Stimulated activated naive CD8-positive, alpha-beta T cell treated with anti-CD3 and anti-CD28 coated beads, Interleukin-15, Interleukin-2, amounts not matched to agents 100 ng/mL and 50 ng/mL, for 24 hours (primary cell): ENCODE data around the gene NNT.
"Not testable (repeated sequence)": the region's sequence is repeated elsewhere in the genome, so short reads cannot be mapped to it uniquely, and the experiment has no call there.

Source experiments
- H3K27ac Mint-ChIP-seq: one replicate; pipeline ENCODE4 v1.8.0; 2021; ENCODE audit warnings: mild to moderate bottlenecking, mixed read lengths
- H3K27me3 Mint-ChIP-seq: one replicate; pipeline ENCODE4 v1.8.0; 2021; ENCODE audit warnings: mixed read lengths
- H3K36me3 Mint-ChIP-seq: one replicate; pipeline ENCODE4 v1.8.0; 2021; ENCODE audit warnings: low read depth, mixed read lengths
- H3K4me1 Mint-ChIP-seq: one replicate; pipeline ENCODE4 v1.8.0; 2021; ENCODE audit warnings: low read depth, mixed read lengths
- H3K4me3 Mint-ChIP-seq: one replicate; pipeline ENCODE4 v1.8.0; 2021; ENCODE audit warnings: mild to moderate bottlenecking, mixed read lengths
- H3K9me3 Mint-ChIP-seq: one replicate; pipeline ENCODE4 v1.8.0; 2021; ENCODE audit warnings: mixed read lengths

NNT gene

DNA sequence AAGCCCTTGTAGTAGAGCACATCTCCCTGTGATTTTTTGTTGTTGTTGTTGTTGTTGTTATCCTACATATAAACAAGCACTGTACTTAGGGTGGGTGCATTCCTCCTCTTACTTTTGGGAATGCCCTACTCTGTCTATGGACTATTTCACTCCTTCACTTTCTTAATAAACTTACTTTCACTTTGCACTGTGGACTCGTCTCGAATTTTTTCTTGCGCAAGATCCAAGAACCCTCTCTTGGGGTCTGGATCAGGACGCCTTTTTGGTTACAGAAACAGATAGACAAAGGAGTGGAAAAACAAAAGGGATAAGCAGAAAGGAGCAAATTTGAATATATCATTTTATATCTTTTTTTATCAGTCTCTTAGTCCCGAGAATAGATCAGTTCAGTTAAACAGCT lies 31.7 kb upstream of the NNT start:
- Mint-ChIP-seq H3K9me3 (no peaks in the 10 kb centered on the region), H3K4me1 (no peaks in the 10 kb centered on the region), H3K27me3 (no peaks in the 10 kb centered on the region), H3K4me3 (no peak overlapping the region), H3K27ac (no peak overlapping the region), H3K36me3 (peaks cover 12% of the 10 kb centered on the region)

DNA sequence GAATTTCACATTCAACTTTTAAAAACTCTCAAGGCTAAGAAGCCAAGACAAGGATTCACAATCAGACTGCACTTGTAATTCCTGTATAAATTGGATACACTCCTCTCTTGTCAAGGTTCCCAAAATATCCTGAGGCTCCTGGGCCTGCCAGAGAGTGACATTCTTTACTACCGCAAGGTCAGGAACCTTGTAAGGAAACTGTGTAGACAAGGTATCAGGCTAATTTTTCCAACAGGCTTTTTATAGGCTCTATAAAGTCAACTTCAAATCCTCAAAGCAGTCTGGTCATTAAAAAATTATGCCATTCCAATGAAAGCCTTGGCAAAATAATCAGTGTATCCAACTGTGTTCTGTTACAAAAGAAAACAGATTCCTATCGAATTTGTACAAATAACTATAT lies 30.6 kb upstream of the NNT start:
- no peak overlapping the region for H3K27ac Mint-ChIP-seq
- no peaks in the 10 kb centered on the region for H3K27me3 Mint-ChIP-seq
- H3K4me1 Mint-ChIP-seq = no peaks in the 10 kb centered on the region
- H3K4me3 Mint-ChIP-seq = no peak overlapping the region
- no peaks in the 10 kb centered on the region for H3K9me3 Mint-ChIP-seq
- peaks cover 14% of the 10 kb centered on the region for H3K36me3 Mint-ChIP-seq

- Mint-ChIP-seq H3K4me3 (no peak overlapping the region), H3K9me3 (no peaks in the 10 kb centered on the region), H3K27ac (no peak overlapping the region), H3K36me3 (peaks cover 14% of the 10 kb centered on the region), H3K27me3 (no peaks in the 10 kb centered on the region), H3K4me1 (no peaks in the 10 kb centered on the region)
Measured at GRCh38 chr5:43573058-43573457, 29.9 kb upstream of the NNT start.

GRCh38 chr5:43580402-43581210 lies 22.4 kb upstream of the NNT start:
- peaks cover 18% of the 10 kb centered on the region for H3K36me3 Mint-ChIP-seq
- H3K27ac Mint-ChIP-seq, H3K27me3 Mint-ChIP-seq, H3K4me3 Mint-ChIP-seq, H3K4me1 Mint-ChIP-seq, H3K9me3 Mint-ChIP-seq: not testable (repeated sequence)

DNA sequence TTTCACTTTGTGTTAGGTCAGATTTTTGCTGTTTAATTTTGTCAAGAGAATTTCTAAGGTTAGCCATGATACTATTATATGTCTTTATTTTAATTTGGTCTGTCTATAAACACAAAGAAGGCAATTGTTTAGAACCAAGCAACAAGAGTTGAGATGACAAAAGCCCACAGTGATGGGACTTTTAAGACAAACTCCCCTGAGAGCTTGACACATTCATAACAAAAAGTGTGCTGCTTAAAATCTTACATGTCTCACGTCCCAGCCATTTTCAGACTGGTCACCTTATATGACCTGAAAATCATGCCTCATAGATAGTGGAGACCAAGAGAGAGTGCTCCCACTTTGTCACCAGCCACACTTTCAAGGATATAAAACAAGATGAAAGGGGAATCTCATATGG lies 21.6 kb upstream of the NNT start:
- H3K36me3 Mint-ChIP-seq = peaks cover 12% of the 10 kb centered on the region
- no peak overlapping the region for H3K4me3 Mint-ChIP-seq
- no peaks in the 10 kb centered on the region for H3K9me3 Mint-ChIP-seq
- no peaks in the 10 kb centered on the region for H3K4me1 Mint-ChIP-seq
- H3K27ac Mint-ChIP-seq = no peak overlapping the region
- H3K27me3 Mint-ChIP-seq = no peaks in the 10 kb centered on the region

DNA sequence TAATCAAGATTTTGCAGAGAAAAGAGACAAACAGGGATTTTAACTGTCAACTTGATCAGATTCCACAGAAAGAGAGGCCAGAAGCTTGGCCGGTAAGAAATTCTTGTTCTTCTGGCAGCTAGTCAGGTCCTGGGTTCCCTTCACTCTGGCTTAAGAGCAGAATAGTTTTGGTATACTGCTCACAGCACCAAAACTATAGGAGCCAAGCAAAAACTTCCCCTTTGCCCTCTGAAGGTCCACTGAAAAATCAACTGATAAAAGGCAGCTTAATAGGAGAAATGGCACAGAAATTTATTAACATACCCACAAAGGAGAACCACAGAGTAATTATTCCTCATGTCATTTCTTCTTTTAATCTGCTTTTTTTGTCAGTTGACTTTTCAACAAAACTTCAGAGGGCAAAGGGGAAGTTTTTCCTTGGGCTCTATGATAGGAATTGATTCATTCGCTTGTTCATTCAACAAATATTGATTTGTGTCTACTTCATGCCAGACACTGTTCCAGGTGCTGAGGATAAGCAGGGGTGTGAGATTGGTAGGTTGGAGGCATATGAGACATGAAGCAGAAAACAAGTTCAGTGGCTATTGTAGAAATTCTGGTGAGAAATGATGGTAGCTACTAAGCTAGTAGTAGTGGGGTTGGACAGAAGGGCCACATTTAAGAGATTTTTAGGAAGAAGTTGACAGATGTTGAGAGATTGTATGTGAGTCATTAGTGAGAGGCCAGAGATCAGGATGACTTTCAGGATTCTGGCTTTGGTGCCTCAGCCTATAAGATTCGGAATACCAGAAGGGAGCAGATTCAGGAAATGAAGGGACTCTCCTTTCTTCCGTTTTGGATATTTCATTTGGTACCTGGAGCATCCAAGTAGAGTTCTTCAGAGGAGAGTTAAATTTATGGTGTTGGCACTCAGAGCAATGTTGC lies 20.6 kb upstream of the NNT start:
- Mint-ChIP-seq H3K4me3 (no peak overlapping the region), H3K36me3 (peaks cover 15% of the 10 kb centered on the region), H3K27ac (no peak overlapping the region), H3K4me1 (no peaks in the 10 kb centered on the region), H3K27me3 (no peaks in the 10 kb centered on the region), H3K9me3 (no peaks in the 10 kb centered on the region)

DNA sequence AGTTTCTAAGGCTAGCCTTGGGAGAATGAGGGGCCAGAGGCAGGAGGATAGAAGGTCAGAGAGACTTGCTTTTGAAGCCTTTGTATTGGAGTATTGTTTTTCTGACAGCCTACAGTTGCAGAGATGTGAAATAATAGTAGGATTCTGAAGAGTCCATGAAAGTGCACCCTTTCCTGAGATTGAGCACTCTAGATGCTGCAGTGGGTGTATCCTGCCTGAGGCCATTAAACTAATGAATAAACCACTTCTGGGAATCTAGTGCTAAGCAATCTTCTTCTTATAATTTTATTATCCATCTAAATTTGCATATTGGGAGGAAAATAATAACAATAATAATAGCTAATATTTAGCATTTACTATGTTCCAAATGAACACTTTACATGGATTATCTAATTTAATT lies 19.3 kb upstream of the NNT start:
- H3K27me3 Mint-ChIP-seq = no peaks in the 10 kb centered on the region
- H3K27ac Mint-ChIP-seq = no peak overlapping the region
- peaks cover 15% of the 10 kb centered on the region for H3K36me3 Mint-ChIP-seq
- H3K4me3 Mint-ChIP-seq = no peak overlapping the region
- no peaks in the 10 kb centered on the region for H3K4me1 Mint-ChIP-seq
- H3K9me3 Mint-ChIP-seq = no peaks in the 10 kb centered on the region

DNA sequence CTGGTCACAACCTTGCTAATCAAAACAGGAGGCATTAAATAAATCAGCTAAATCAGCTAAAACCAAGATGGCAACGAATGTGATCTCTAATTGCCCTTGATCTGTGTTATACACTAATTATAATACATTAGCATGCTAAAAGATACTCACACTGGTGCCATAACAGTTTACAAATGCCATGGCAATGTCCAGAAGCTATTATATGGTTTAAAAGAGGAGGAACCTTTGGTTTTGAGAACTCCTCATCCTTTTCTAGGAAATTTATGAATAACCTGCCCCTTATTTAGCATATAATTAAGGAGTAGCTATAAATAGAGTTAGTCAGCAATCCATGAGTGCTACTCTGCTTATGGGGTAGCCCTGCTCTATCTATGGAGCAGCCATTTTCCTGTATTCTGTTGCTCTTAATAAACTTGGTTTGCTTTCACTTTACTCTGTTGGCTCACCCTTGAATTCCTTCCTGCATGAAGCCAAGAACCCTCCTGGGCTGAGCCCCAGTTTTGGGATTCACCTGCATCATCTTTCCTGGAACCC lies 18.7 kb upstream of the NNT start:
- no peaks in the 10 kb centered on the region for H3K27me3 Mint-ChIP-seq
- H3K27ac Mint-ChIP-seq = no peak overlapping the region
- H3K9me3 Mint-ChIP-seq = no peaks in the 10 kb centered on the region
- no peak overlapping the region for H3K4me3 Mint-ChIP-seq
- H3K4me1 Mint-ChIP-seq = no peaks in the 10 kb centered on the region
- H3K36me3 Mint-ChIP-seq = peaks cover 15% of the 10 kb centered on the region

DNA sequence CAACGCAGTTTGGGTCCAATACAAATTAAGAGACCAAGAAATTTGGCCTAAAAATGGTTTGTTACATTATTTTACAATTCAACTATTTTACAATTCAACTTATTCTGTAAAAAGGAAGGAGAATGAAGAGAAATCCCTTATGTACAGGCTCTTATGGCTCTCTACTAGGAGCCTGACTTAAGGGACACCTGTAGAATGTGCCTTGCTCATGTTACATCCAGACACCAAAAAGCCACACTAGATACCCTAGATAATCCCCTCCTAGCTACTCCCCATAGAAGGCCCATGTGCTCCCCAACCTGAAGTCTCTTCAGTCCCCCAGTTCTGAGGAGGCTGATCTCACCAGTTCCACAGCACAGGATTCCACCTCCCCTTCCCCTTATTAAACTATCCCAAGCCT lies 14.1 kb upstream of the NNT start:
- Mint-ChIP-seq H3K4me1 (no peaks in the 10 kb centered on the region), H3K36me3 (peaks cover 11% of the 10 kb centered on the region), H3K4me3 (no peak overlapping the region), H3K27me3 (no peaks in the 10 kb centered on the region), H3K9me3 (no peaks in the 10 kb centered on the region), H3K27ac (no peak overlapping the region)

GRCh38 chr5:43589310-43589709 lies 13.7 kb upstream of the NNT start:
- no peaks in the 10 kb centered on the region for H3K27me3 Mint-ChIP-seq
- no peaks in the 10 kb centered on the region for H3K4me1 Mint-ChIP-seq
- no peak overlapping the region for H3K27ac Mint-ChIP-seq

GRCh38 chr5:43590700-43591099 lies 12.3 kb upstream of the NNT start:
- Mint-ChIP-seq H3K36me3 (peaks cover 11% of the 10 kb centered on the region), H3K27ac (no peak overlapping the region), H3K4me3 (no peak overlapping the region), H3K4me1 (no peaks in the 10 kb centered on the region), H3K9me3 (no peaks in the 10 kb centered on the region), H3K27me3 (no peaks in the 10 kb centered on the region)

More at GRCh38 chr5:43589310-43589709, 13.7 kb upstream of the NNT start:
- Mint-ChIP-seq H3K9me3 (no peaks in the 10 kb centered on the region), H3K36me3 (peaks cover 11% of the 10 kb centered on the region), H3K4me3 (no peak overlapping the region)

DNA sequence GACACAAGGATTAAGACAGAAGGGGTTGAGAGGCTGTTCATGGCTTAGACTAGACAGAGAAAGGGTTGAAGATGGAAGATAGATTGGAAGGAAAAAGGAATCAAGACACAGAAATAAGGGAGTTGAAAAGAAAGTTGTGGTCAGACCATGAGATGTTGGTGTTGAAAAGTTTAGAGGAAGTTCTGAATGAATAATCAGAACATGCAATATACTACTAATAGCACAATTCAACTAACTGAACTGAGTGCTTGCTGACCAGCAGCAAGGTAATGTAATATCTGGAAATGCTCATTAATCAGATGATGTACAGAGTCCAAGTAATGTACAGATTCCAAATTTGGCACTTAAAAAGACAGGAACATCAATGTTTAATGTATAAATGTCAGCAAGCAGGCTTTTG lies 10.6 kb upstream of the NNT start:
- H3K36me3 Mint-ChIP-seq = peaks cover 10% of the 10 kb centered on the region
- no peak overlapping the region for H3K4me3 Mint-ChIP-seq
- H3K9me3 Mint-ChIP-seq = no peaks in the 10 kb centered on the region
- no peaks in the 10 kb centered on the region for H3K27me3 Mint-ChIP-seq
- no peak overlapping the region for H3K27ac Mint-ChIP-seq
- H3K4me1 Mint-ChIP-seq = no peaks in the 10 kb centered on the region

DNA sequence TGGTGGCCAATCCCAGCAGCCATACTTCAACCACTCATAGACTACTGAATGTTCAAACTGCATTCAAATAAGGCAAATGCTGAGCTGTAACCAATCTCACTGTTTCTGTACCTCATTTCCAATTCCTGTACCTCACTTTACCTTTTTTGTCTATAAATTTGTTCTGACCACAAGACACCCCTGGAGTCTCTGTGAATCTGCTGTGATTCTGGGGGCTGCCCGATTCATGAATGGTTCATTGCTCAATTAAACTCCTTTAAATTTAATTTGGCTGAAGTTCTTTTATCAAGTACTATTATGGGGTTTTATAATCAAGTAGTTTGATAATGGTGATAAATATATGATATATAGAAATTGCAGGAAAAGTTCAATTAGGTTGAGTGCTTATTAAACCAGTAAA lies 4.1 kb upstream of the NNT start:
- not testable (repeated sequence) for H3K27ac Mint-ChIP-seq, H3K36me3 Mint-ChIP-seq, H3K27me3 Mint-ChIP-seq, H3K4me3 Mint-ChIP-seq, H3K9me3 Mint-ChIP-seq
- peaks cover 25% of the 10 kb centered on the region for H3K4me1 Mint-ChIP-seq

- peak overlapping the region; percentile 90 for H3K4me3 Mint-ChIP-seq
- peaks cover 17% of the 10 kb centered on the region for H3K36me3 Mint-ChIP-seq
- H3K4me1 Mint-ChIP-seq = peaks cover 43% of the 10 kb centered on the region
- no peaks in the 10 kb centered on the region for H3K9me3 Mint-ChIP-seq
- no peaks in the 10 kb centered on the region for H3K27me3 Mint-ChIP-seq
- peak overlapping the region; percentile 93 for H3K27ac Mint-ChIP-seq
Measured at GRCh38 chr5:43601454-43602260, 1.3 kb upstream of the NNT start.
